T-helper 2 cell treated with Interferon-gamma antibody and Interleukin-4, amounts not matched to agents 5 μg/mL and 100 μg/mL, for 36 hours (primary cell): ENCODE data around the gene SLC9A8.
"Not testable (repeated sequence)": the region's sequence is repeated elsewhere in the genome, so short reads cannot be mapped to it uniquely, and the experiment has no call there.

ENCODE experiments used
- DNase-seq: peaks from one replicate; pipeline ENCODE4 v3.0.0; 2021; ENCODE audit warnings: low spot score
- H3K27ac Mint-ChIP-seq: one replicate; pipeline ENCODE4 v1.8.0; 2021; ENCODE audit warnings: mild to moderate bottlenecking, mixed read lengths
- H3K27me3 Mint-ChIP-seq: one replicate; pipeline ENCODE4 v1.8.0; 2021; ENCODE audit warnings: low read depth, mixed read lengths
- H3K36me3 Mint-ChIP-seq: one replicate; pipeline ENCODE4 v1.8.0; 2021; ENCODE audit warnings: low read depth, mixed read lengths
- H3K4me1 Mint-ChIP-seq: one replicate; pipeline ENCODE4 v1.8.0; 2021; ENCODE audit warnings: low read depth, mixed read lengths
- H3K4me3 Mint-ChIP-seq: one replicate; pipeline ENCODE4 v1.8.0; 2022; ENCODE audit warnings: mild to moderate bottlenecking, moderate library complexity, mixed read lengths
- H3K9me3 Mint-ChIP-seq: one replicate; pipeline ENCODE4 v1.8.0; 2021; ENCODE audit warnings: mixed read lengths

Gene SLC9A8

GRCh38 chr20:49889935-49890333, 77.3 kb downstream of the SLC9A8 start:
- Mint-ChIP-seq H3K4me1 (peaks cover 24% of the 10 kb centered on the region), H3K36me3 (peaks cover 23% of the 10 kb centered on the region), H3K27ac (no peak overlapping the region)

DNA sequence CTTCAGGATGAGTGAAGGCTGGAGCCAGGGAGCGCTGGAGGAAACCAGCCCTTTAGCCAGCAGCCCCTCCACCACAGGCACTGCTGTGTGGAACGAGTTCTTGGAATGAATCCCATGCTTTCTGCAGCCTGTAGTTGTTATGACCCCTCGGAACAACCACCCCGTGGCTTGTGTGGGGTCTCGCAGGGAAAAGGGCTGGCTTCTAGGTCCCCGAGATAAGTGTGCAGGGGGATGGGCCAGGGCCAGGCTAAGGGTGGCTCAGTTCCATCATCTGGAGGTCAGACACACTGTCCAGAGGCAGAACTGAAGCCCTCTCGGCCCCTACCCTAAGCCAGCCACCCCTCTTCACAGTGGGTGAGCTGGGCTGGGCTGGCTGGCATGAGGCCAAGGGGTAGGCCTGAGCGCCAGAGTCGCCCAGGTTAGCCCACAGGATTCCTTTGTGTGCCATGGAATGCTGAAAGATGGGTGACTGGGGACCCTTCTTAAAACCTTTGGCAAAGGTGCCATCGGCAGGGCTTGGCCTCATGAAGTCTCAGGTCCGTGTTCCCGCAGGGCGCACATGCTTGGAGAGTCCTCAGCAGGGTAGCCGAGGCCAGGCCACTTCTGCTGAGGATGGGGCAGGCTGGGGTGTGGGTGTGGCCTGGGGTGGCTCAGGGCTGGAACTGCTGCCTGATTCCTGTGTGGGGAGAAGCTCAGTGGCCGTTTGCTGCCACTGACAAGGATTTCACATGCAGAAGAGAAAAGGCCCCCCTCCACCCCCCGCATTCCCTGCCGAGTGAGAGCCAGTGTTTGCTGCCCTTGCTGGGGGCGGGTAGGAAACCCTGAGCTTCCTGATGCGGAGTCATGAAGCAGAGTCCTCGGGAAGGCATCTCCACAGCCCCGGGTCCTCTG, 78.1 kb downstream of the SLC9A8 start:
- Mint-ChIP-seq H3K36me3 (peaks cover 23% of the 10 kb centered on the region), H3K27ac (no peak overlapping the region), H3K27me3 (no peaks in the 10 kb centered on the region), H3K4me1 (peaks cover 25% of the 10 kb centered on the region), H3K9me3 (no peaks in the 10 kb centered on the region), H3K4me3 (no peak overlapping the region)
- DNase-seq, result no peak

More at GRCh38 chr20:49889935-49890333, 77.3 kb downstream of the SLC9A8 start:
- no peaks in the 10 kb centered on the region for H3K27me3 Mint-ChIP-seq
- no peak overlapping the region for H3K4me3 Mint-ChIP-seq
- H3K9me3 Mint-ChIP-seq, result no peaks in the 10 kb centered on the region
- no peak for DNase-seq

GRCh38 chr20:49891476-49892110, 79.0 kb downstream of the SLC9A8 start:
- Mint-ChIP-seq H3K4me1 (peaks cover 25% of the 10 kb centered on the region), H3K27ac (no peak overlapping the region), H3K27me3 (no peaks in the 10 kb centered on the region), H3K4me3 (no peak overlapping the region), H3K9me3 (no peaks in the 10 kb centered on the region), H3K36me3 (peaks cover 23% of the 10 kb centered on the region)
- no peak for DNase-seq

- H3K4me3 Mint-ChIP-seq, result no peak overlapping the region
- no peaks in the 10 kb centered on the region for H3K27me3 Mint-ChIP-seq
- peaks cover 21% of the 10 kb centered on the region for H3K36me3 Mint-ChIP-seq
- peaks cover 25% of the 10 kb centered on the region for H3K4me1 Mint-ChIP-seq
- no peaks in the 10 kb centered on the region for H3K9me3 Mint-ChIP-seq
- peak overlapping the region; percentile 20 for H3K27ac Mint-ChIP-seq
- DNase-seq, result no peak
These were observed 79.6 kb downstream of the SLC9A8 start for GRCh38 chr20:49892260-49892659.

DNA sequence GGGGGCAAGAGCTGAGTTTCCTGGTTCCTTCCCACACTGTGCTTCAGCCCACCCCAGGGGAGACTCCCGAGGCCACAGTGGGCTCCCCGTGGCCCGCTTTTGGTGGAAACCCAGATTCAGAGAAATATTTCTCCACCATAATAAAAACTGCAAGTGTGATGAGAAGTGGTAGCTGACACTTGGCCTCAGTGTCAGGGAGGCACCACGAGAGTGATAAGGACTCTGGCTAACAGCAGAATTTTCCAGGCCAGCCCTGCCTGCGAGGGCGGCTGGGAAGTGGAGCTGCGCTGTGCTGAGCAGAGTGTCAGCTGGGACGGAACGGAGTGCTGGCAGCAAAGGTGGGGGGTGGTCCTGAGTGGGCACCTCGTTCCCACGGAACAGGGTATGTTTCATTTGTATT, 80.2 kb downstream of the SLC9A8 start:
- peaks cover 25% of the 10 kb centered on the region for H3K4me1 Mint-ChIP-seq
- H3K9me3 Mint-ChIP-seq, result no peaks in the 10 kb centered on the region
- H3K4me3 Mint-ChIP-seq, result no peak overlapping the region
- peak overlapping the region; percentile 73 for H3K27ac Mint-ChIP-seq
- peaks cover 17% of the 10 kb centered on the region for H3K36me3 Mint-ChIP-seq
- no peaks in the 10 kb centered on the region for H3K27me3 Mint-ChIP-seq
- DNase-seq, result no peak

DNA sequence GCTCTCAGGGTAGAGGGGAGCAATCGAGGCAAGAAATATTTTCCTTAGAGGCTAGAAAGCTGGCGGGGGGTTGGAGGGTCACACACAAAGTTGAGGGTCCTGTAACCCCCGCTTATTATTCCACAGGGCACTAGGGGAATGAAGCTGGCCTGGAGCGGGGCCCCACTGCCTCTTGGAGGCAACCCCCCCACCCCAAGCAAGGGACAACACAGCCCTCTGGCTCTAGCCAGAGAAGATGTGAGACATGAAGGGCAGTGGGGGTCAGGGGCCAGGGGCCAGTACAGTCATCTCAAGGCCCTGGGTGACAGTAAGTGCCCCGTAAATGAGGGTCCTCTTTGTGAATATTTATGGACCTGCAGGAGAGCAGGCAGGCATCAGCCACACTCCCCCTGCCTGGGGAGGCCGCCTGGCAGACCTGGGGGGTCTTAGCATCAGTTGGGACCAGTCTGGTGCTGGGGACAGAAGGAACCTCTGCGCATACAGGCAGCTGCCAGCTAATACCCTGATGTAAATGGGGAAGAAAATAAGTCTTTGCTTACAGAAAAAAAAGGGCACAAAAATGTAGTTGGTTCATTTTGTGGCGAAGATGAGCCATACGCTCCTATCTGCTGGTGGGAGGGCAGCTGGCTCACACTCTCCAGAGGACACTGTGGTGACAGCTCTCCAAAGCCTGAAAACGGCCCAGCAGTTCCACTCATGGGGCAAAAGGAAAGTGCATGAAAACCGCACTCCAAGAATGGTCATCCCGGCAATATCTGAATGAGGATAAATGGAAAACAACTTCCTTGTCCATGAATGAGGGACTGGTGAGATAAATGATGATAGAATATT, 80.8 kb downstream of the SLC9A8 start:
- Mint-ChIP-seq H3K27me3 (no peaks in the 10 kb centered on the region), H3K27ac (peak overlapping the region; percentile 70), H3K4me3 (peak overlapping the region; percentile 29), H3K4me1 (peaks cover 23% of the 10 kb centered on the region), H3K36me3 (peaks cover 14% of the 10 kb centered on the region), H3K9me3 (no peaks in the 10 kb centered on the region)
- DNase-seq, result peak; percentile 51

DNA sequence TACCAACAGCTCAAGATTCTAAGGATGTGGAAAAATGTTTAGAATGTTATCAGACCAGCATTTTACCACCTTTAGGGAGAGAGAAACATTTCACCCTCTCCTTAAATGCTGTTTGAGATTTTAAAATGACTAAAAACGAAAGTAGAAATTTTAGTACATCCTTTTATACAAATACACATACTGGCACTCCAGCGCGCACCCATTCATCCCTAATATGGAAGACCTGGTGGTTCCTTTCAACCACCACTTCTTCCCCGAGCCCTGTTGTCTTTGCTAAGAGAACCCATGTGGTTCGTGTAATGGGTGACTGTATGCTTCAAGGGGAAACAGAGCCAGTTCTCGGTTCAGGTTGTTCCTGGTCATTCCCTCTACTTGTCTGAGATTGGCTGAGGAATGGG, 81.4 kb downstream of the SLC9A8 start:
- Mint-ChIP-seq H3K27ac (peak overlapping the region; percentile 70), H3K9me3 (no peaks in the 10 kb centered on the region), H3K27me3 (no peaks in the 10 kb centered on the region), H3K4me3 (peak overlapping the region; percentile 29), H3K4me1 (peaks cover 23% of the 10 kb centered on the region), H3K36me3 (peaks cover 8% of the 10 kb centered on the region)
- DNase-seq, result no peak

GRCh38 chr20:49895474-49896093, 83.0 kb downstream of the SLC9A8 start:
- not testable (repeated sequence) for DNase-seq, H3K27ac Mint-ChIP-seq, H3K27me3 Mint-ChIP-seq, H3K9me3 Mint-ChIP-seq, H3K36me3 Mint-ChIP-seq, H3K4me3 Mint-ChIP-seq
- peaks cover 20% of the 10 kb centered on the region for H3K4me1 Mint-ChIP-seq

GRCh38 chr20:49896204-49896603, 83.6 kb downstream of the SLC9A8 start:
- H3K36me3 Mint-ChIP-seq, result no peaks in the 10 kb centered on the region
- no peaks in the 10 kb centered on the region for H3K9me3 Mint-ChIP-seq
- peaks cover 20% of the 10 kb centered on the region for H3K4me1 Mint-ChIP-seq
- H3K27ac Mint-ChIP-seq, result no peak overlapping the region
- no peaks in the 10 kb centered on the region for H3K27me3 Mint-ChIP-seq
- no peak overlapping the region for H3K4me3 Mint-ChIP-seq
- no peak for DNase-seq

GRCh38 chr20:49899541-49900383, 87.1 kb downstream of the SLC9A8 start:
- H3K36me3 Mint-ChIP-seq, result peaks cover 4% of the 10 kb centered on the region
- no peaks in the 10 kb centered on the region for H3K9me3 Mint-ChIP-seq
- H3K27ac Mint-ChIP-seq, result no peak overlapping the region
- no peaks in the 10 kb centered on the region for H3K27me3 Mint-ChIP-seq
- peaks cover 3% of the 10 kb centered on the region for H3K4me1 Mint-ChIP-seq
- no peak for DNase-seq
- no peak overlapping the region for H3K4me3 Mint-ChIP-seq

GRCh38 chr20:49901588-49901987, 89.0 kb downstream of the SLC9A8 start:
- DNase-seq, result no peak
- no peak overlapping the region for H3K4me3 Mint-ChIP-seq
- no peaks in the 10 kb centered on the region for H3K9me3 Mint-ChIP-seq
- H3K27me3 Mint-ChIP-seq, result no peaks in the 10 kb centered on the region
- H3K36me3 Mint-ChIP-seq, result peaks cover 17% of the 10 kb centered on the region
- H3K4me1 Mint-ChIP-seq, result no peaks in the 10 kb centered on the region
- H3K27ac Mint-ChIP-seq, result no peak overlapping the region

DNA sequence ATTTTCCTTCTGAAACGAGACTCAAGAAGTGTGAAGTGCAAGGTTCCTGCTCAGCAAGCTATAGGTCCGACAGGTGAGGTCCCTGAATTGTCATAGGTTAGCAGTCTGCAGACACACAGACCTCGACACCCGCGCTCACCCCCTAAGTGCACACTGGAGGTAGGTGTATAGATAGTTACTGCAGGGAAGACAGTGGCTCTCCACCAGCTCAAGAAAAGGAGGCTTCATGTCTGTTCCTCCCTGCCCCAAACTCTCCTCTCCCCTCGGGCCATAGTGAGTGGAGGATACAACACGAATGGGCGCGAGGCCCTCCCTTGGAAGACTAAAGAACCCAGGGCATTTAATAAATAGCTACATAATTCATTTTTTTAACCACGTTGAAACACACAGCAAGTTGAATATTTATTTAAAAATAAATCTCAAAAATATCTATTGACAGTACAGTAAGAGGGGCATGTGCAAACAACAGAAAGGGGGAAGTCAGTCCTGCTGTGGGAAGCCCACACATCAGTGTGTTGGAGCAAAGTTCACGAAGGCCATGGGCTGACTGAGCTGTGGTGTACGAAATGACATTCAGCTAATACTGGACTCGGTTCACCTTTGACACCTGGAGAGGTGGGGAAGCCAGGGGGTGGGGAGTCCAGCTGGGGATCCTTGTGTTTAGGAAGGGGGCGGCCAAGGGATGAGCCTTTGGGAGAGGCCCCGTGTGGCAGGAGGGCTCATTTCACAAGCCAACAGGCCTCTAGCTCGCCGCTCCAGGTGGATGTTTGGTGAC, 92.0 kb downstream of the SLC9A8 start:
- Mint-ChIP-seq H3K4me3 (no peak overlapping the region), H3K4me1 (no peaks in the 10 kb centered on the region), H3K36me3 (peaks cover 21% of the 10 kb centered on the region), H3K9me3 (no peaks in the 10 kb centered on the region), H3K27me3 (no peaks in the 10 kb centered on the region), H3K27ac (no peak overlapping the region)
- DNase-seq, result no peak
